Lower leg skin (tissue), 3 donors: ENCODE measurements around the gene GDF2.

ENCODE experiments used
- POLR2A ChIP-seq, 2 donors: fragments of 450-650 bp; IDR thresholded peaks; one replicate each; pipeline ENCODE4 v1.6.1; 2016 to 2017; ENCODE audit warnings: antibody characterized with exemption in 2 of 2, mild to moderate bottlenecking in 1 of 2, moderate library complexity in 1 of 2
- TF ChIP-seq, protein P1 (sequence below), 3 donors: fragments of 450-650 bp; IDR thresholded peaks; one replicate each; pipeline ENCODE4 v1.5.1; 2016; ENCODE audit warnings: antibody characterized with exemption in 3 of 3, mild to moderate bottlenecking in 3 of 3, moderate library complexity in 2 of 3

DNA sequence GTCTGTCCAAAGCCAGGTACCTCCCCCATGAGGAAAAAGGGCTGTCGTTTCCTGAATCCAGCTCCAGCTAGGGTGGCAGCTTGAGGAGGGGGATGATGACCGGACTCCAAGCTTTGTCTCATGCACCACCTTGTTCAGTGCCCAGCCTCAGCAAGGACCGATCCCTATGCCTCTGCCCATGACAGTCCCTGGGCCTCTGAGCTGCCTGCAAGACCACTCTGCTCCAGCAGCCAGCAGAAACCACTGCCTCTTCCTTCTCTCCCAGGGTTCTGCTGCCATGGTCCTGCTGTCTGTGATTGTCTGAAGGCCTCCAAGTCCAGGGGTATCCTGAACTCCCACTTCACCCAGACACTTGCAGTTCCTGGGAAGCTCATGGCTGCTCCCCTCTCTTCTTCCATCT, 43.5 kb upstream of the GDF2 start:
- TF ChIP-seq POLR2A (IDR thresholded peaks at IDR 0.05), result no peak
- TF ChIP-seq, protein P1, sequence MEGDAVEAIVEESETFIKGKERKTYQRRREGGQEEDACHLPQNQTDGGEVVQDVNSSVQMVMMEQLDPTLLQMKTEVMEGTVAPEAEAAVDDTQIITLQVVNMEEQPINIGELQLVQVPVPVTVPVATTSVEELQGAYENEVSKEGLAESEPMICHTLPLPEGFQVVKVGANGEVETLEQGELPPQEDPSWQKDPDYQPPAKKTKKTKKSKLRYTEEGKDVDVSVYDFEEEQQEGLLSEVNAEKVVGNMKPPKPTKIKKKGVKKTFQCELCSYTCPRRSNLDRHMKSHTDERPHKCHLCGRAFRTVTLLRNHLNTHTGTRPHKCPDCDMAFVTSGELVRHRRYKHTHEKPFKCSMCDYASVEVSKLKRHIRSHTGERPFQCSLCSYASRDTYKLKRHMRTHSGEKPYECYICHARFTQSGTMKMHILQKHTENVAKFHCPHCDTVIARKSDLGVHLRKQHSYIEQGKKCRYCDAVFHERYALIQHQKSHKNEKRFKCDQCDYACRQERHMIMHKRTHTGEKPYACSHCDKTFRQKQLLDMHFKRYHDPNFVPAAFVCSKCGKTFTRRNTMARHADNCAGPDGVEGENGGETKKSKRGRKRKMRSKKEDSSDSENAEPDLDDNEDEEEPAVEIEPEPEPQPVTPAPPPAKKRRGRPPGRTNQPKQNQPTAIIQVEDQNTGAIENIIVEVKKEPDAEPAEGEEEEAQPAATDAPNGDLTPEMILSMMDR (IDR thresholded peaks at IDR 0.05), result no peak
